Fibroblast of the aortic adventitia (primary cell): ENCODE results near the gene BCAS1. TPM values are rescaled to one million over a fixed set of nuclear protein-coding genes. Genes with fewer than 3 reads are reported as not detected.
A peak's percentile ranks its signal among the peaks of the same experiment; 100 is the strongest.

Experiments used
- DNase-seq: peaks from one replicate; pipeline ENCODE4 v3.0.0-alpha.2; 2010; ENCODE audit warnings: low read depth
- H3K4me3 ChIP-seq: 2 replicates; pipeline ENCODE4 v1.5.1; 2011; ENCODE audit warnings: low read depth, mild to moderate bottlenecking, control low read depth, low read length, moderate library complexity
- total RNA-seq: library from RNA; depleted of rRNA; stranded (reverse); fragments of >200 nt; gene quantifications from 2 replicates; pipeline ENCODE4 v1.2.3, GENCODE V29; 2012; ENCODE audit warnings: low replicate concordance
- TF ChIP-seq, protein P1 (sequence below): IDR thresholded peaks from 2 replicates; pipeline ENCODE4 v1.5.1; 2011; ENCODE audit warnings: mild to moderate bottlenecking, low read length, control low read depth, inconsistent platforms; ENCODE audit not compliant: insufficient read depth

The BCAS1 gene
- total RNA-seq, 1 donor = 0.09 TPM

- TF ChIP-seq, protein P1, sequence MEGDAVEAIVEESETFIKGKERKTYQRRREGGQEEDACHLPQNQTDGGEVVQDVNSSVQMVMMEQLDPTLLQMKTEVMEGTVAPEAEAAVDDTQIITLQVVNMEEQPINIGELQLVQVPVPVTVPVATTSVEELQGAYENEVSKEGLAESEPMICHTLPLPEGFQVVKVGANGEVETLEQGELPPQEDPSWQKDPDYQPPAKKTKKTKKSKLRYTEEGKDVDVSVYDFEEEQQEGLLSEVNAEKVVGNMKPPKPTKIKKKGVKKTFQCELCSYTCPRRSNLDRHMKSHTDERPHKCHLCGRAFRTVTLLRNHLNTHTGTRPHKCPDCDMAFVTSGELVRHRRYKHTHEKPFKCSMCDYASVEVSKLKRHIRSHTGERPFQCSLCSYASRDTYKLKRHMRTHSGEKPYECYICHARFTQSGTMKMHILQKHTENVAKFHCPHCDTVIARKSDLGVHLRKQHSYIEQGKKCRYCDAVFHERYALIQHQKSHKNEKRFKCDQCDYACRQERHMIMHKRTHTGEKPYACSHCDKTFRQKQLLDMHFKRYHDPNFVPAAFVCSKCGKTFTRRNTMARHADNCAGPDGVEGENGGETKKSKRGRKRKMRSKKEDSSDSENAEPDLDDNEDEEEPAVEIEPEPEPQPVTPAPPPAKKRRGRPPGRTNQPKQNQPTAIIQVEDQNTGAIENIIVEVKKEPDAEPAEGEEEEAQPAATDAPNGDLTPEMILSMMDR = no peak
- no peak overlapping the region for H3K4me3 ChIP-seq
- DNase-seq = peak; percentile 87
Measured at GRCh38 chr20:53940907-53941545, 129.4 kb downstream of the BCAS1 start.

GRCh38 chr20:53940360-53940702, 130.1 kb downstream of the BCAS1 start:
- DNase-seq = no peak

DNA sequence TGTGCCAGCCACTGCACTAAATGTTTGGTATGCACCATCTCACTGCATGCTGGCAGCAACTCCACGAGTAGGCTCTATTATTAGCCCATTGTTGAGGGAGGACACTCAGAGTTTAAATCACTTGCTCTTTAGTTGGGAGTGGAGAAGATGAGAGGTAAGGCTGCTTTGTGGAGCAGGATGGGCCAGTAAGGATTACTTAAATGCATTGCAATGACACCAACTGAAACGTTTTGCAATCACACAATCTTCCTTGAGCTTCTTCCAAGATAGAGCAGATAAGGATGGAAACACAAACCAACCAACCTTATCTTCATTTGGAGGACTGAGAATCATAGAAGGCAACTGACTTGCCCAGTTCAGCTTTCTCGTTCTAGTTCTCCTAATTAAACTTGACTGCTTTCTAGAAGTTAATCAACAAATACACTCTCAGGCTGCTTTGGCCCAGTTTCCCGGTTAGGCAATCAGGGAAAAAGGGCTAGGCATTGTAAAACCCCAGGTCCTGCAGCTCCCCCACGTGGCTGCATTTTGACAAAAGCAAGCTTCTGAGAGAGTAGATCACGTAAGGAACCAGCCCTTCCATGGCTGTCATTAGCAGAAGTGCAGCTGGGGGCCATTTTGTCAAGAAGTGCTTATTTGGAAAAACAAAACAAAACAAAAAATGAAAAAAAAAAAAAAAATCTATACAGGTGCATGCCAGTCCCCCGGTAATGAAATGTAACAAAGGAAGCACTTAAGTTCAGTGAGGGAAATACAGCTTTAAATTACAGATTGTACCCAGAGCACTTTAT, 130.6 kb downstream of the BCAS1 start:
- TF ChIP-seq, protein P1 = peak; percentile 72

More at GRCh38 chr20:53940360-53940702, 130.1 kb downstream of the BCAS1 start:
- peak overlapping the region; percentile 15 for H3K4me3 ChIP-seq
- TF ChIP-seq, protein P1 = no peak

DNA sequence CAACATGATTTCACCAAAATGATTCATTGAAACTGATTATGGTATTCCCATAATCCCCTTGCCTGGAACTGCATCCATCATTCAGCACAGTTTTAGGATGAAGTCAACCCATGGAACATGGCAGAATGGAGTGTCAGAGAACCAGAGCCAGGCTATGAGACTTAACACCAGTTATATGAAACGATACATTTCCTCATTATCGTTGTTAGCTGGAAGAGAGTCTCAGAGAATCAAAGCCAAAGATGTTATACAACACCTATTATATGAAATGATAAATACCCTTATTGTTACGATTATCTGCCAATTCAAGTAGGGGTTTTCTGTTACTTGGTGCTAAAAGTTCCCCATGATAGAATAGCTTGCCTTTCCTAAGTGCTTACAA, 131.2 kb downstream of the BCAS1 start:
- no peak overlapping the region for H3K4me3 ChIP-seq
- TF ChIP-seq, protein P1 = no peak
- DNase-seq = no peak

More for the DNA sequence above, 130.6 kb downstream of the BCAS1 start:
- H3K4me3 ChIP-seq = peak overlapping the region; percentile 15
- peak; percentile 98 for DNase-seq

- no peak for DNase-seq
- no peak overlapping the region for H3K4me3 ChIP-seq
- TF ChIP-seq, protein P1 = no peak
Measured at GRCh38 chr20:53938739-53939138, 131.7 kb downstream of the BCAS1 start.

DNA sequence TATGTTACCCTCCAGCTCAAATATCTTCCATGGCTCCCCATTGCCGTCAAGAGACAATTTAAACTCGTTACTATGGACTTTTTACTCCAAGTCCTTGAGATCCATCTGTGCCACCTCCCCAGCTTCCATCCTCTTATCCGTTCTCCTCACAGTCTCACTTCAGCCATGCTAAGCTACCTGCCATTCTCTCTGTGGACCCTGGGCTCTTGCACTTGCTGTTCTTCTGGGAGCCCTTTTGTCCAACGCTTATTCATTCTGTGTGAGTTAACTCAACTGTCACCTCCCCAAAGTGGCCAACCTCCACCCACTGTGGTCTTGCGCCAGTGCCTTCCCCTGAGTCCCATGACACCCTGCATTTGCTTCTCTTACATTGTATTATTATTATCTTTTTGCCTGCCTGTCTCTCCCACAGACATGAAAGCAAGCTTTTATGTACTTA, 132.4 kb downstream of the BCAS1 start:
- H3K4me3 ChIP-seq = no peak overlapping the region
- TF ChIP-seq, protein P1 = no peak
- no peak for DNase-seq
